MM.1S (cell line): Measurements from ENCODE around the gene RASSF4.

Experiments used
- CTCF ChIP-seq: fragments of 300-600 bp; sonication (generic); IDR thresholded peaks from 2 replicates; pipeline ENCODE4 v1.5.1; 2016; ENCODE audit warnings: antibody characterized with exemption, low read length, mixed read lengths
- EZH2 ChIP-seq: fragments of 300-600 bp; sonication (generic); optimal IDR thresholded peaks from 2 replicates; pipeline ENCODE3; 2017; ENCODE audit warnings: low read depth, mild to moderate bottlenecking, antibody characterized with exemption, low read length, mixed read lengths
- EZH2phosphoT487 ChIP-seq: fragments of 300-600 bp; sonication (generic); IDR thresholded peaks from 2 replicates; pipeline ENCODE4 v1.6.1; 2018; ENCODE audit warnings: antibody characterized with exemption, low read length

GRCh38 chr10:44980309-44981171, 20.9 kb downstream of the RASSF4 start:
- TF ChIP-seq CTCF: no peak
- no peak for TF ChIP-seq EZH2phosphoT487
- TF ChIP-seq EZH2: no peak
